ENCODE results near the gene NARS2. TPM values are rescaled to one million over a fixed set of nuclear protein-coding genes. Genes with fewer than 3 reads are reported as not detected.

NARS2 gene
- total and polyA plus RNA-seq, 10 of the 15 experiments (the other 5 are each of a cell fraction or from before 2014, with no cell fraction given), result 22.2 to 45.3 (median 36.3) TPM

GRCh38 chr11:78423241-78423640 is 151.4 kb downstream of the NARS2 start:
- no peak for ATAC-seq
- in situ Hi-C loops (cut with MboI), result no loop called here
- intact Hi-C loops (cut with micrococcal nuclease; ENCODE audit: unreplicated experiment), result loop anchor here (10.0 kb wide), 1 partner anchor 348 kb away; the partner anchor contains the start of gene NDUFC2
- ChIA-PET RAD21 (ENCODE audit: unreplicated experiment) (interaction anchor here (1.0 kb wide), 1 partner anchor 195 kb away, joined by 3 read pairs; no protein-coding TSS in a partner anchor), SMC1A (ENCODE audit: uncharacterized antibody, unreplicated experiment) (interaction anchor here (0.7 to 1.5 kb wide), 4 partner anchors 42 to 195 kb away, joined by 3 to 4 read pairs (median 4); no protein-coding TSS in a partner anchor), POLR2A (no interaction called here), CTCF (interaction anchor here (1.2 to 11.9 kb wide), 4 partner anchors 8 to 195 kb away, joined by 3 to 280 read pairs (median 10); no protein-coding TSS in a partner anchor)
- H3K79me2 ChIP-seq (ENCODE audit: control insufficient read depth, insufficient read depth, low read length), result no peaks in the 10 kb centered on the region
- no peak overlapping the region for H2AFZ ChIP-seq (ENCODE audit: control insufficient read depth, low read depth, low read length)
- H3K27me3 ChIP-seq (replicated peaks in 1 of 2; ENCODE audit: control insufficient read depth in 2 of 2, insufficient read depth in 2 of 2, low read length in 1 of 2), result no peaks in the 10 kb centered on the region
- no peaks in the 10 kb centered on the region for H4K20me1 ChIP-seq (ENCODE audit: control insufficient read depth, insufficient read depth)
- 94% methylated on average over 2 of the region's 2 CpGs for WGBS (ENCODE audit: insufficient coverage, insufficient replicate concordance, low lambda C conversion rate, missing lambda C conversion rate)
- no peaks in the 10 kb centered on the region; the same call in 2 of the 3 replicates for H3K9me3 ChIP-seq (replicated peaks; ENCODE audit: control insufficient read depth, insufficient read depth, low read length)
- peaks cover 57% of the 10 kb centered on the region for H3K4me1 ChIP-seq (ENCODE audit: control insufficient read depth, insufficient read depth, low read length)
- H3K36me3 ChIP-seq (ENCODE audit: control insufficient read depth in 2 of 2, insufficient read depth in 2 of 2, low read length in 1 of 2), result no peaks in the 10 kb centered on the region
- no peak overlapping the region for H3K4me3 ChIP-seq
- BruUV-seq (replicated peaks), result no TSS peak
- FAIRE-seq, result no peak
- no peak overlapping the region for H3K9ac ChIP-seq (ENCODE audit: control insufficient read depth, insufficient read depth, low read length)
- no peak overlapping the region for H3K27ac ChIP-seq (ENCODE audit: control insufficient read depth, insufficient read depth)
- H3K4me2 ChIP-seq (ENCODE audit: control insufficient read depth, insufficient read depth), result no peak overlapping the region
- TF ChIP-seq E4F1 (IDR thresholded peaks at IDR 0.05; ENCODE audit: borderline replicate concordance, partially characterized antibody), result no peak
- no peak for TF ChIP-seq ELK1 (IDR thresholded peaks at IDR 0.05; ENCODE audit: low read depth, low read length)
- TF ChIP-seq NKRF (conservative IDR thresholded peaks at IDR 0.05), result no peak
- TF ChIP-seq CUX1 (IDR thresholded peaks at IDR 0.05; ENCODE audit: insufficient replicate concordance, low read depth, low read length), result no peak
- no peak for TF ChIP-seq ZNF217 (IDR thresholded peaks at IDR 0.05)
- no peak for DNase-seq (ENCODE audit: low read depth, low spot score)
